GM06990 (cell line): ENCODE results near the gene PHKB.

Experiments used
- DNase-seq: peaks from one replicate; pipeline ENCODE4 v3.0.0-alpha.2; 2011; ENCODE audit not compliant: insufficient read length; ENCODE audit errors: extremely low read depth
- H3K27me3 ChIP-seq: replicated peaks from 2 replicates; pipeline ENCODE4 v1.6.0; 2011; ENCODE audit warnings: low read length; ENCODE audit not compliant: control insufficient read depth, insufficient read depth
- H3K36me3 ChIP-seq: 2 replicates; pipeline ENCODE4 v1.5.1; 2011; ENCODE audit warnings: low read length; ENCODE audit not compliant: control insufficient read depth, insufficient read depth
- H3K4me3 ChIP-seq: replicated peaks from 2 replicates; pipeline ENCODE4 v1.5.1; 2011; ENCODE audit warnings: low read depth, mild to moderate bottlenecking, control low read depth, low read length
- CTCF ChIP-seq: IDR thresholded peaks from 2 replicates; pipeline ENCODE4 v1.5.1; 2011; ENCODE audit warnings: low read length, control low read depth, mild to moderate bottlenecking, inconsistent platforms; ENCODE audit not compliant: insufficient read depth, poor library complexity, severe bottlenecking

The PHKB gene

GRCh38 chr16:47731252-47731651 is 270.1 kb downstream of the PHKB start:
- Histone ChIP-seq H3K4me3 (no peak overlapping the region), H3K27me3 (no peaks in the 10 kb centered on the region; the same call in 1 of the 2 replicates), H3K36me3 (no peaks in the 10 kb centered on the region)
- DNase-seq: no peak
- no peak for TF ChIP-seq CTCF

- no peak for DNase-seq
- H3K36me3 ChIP-seq: no peaks in the 10 kb centered on the region
- no peak overlapping the region for H3K4me3 ChIP-seq
- no peak for TF ChIP-seq CTCF
- H3K27me3 ChIP-seq: no peaks in the 10 kb centered on the region
Measured at GRCh38 chr16:47732122-47732521, 271.0 kb downstream of the PHKB start.

- no peaks in the 10 kb centered on the region for H3K36me3 ChIP-seq
- no peak for TF ChIP-seq CTCF
- H3K4me3 ChIP-seq: no peak overlapping the region
- H3K27me3 ChIP-seq: no peaks in the 10 kb centered on the region
- no peak for DNase-seq
Measured at GRCh38 chr16:47732523-47733111, 271.5 kb downstream of the PHKB start.

GRCh38 chr16:47734081-47734857 is 273.1 kb downstream of the PHKB start:
- H3K36me3 ChIP-seq: no peaks in the 10 kb centered on the region
- H3K4me3 ChIP-seq: no peak overlapping the region
- H3K27me3 ChIP-seq: no peaks in the 10 kb centered on the region
- DNase-seq: no peak
- no peak for TF ChIP-seq CTCF

- Histone ChIP-seq H3K36me3 (no peaks in the 10 kb centered on the region), H3K27me3 (no peaks in the 10 kb centered on the region), H3K4me3 (no peak overlapping the region)
- no peak for DNase-seq
- no peak for TF ChIP-seq CTCF
Measured at GRCh38 chr16:47734987-47735594, 274.0 kb downstream of the PHKB start.
